K562 (cell line): ENCODE measurements around the gene NT5DC1. TPM values are rescaled to one million over a fixed set of nuclear protein-coding genes. Genes with fewer than 3 reads are reported as not detected.

Experiments used
- ESRRA ChIP-seq: fragments of 450-650 bp; IDR thresholded peaks from 2 replicates; pipeline ENCODE4 v1.6.1; 2014; ENCODE audit warnings: low read depth, mild to moderate bottlenecking, moderate library complexity, borderline replicate concordance
- NEUROD1 ChIP-seq: fragments of 150-350 bp; IDR thresholded peaks from 2 replicates; pipeline ENCODE4 v1.6.1; 2014; ENCODE audit warnings: borderline replicate concordance, low read length, low read depth; ENCODE audit not compliant: partially characterized antibody
- PCBP2 ChIP-seq: fragments of 200-400 bp; formaldehyde crosslinking; IDR thresholded peaks from 2 replicates; pipeline ENCODE4 v1.6.1; 2018; ENCODE audit warnings: low read length, low read depth, mild to moderate bottlenecking, moderate library complexity; ENCODE audit not compliant: poor library complexity, severe bottlenecking
- PPARD ChIP-seq: fragments of 250-450 bp; sonication (Bioruptor Pico); IDR thresholded peaks from 2 replicates; pipeline ENCODE4 v1.8.0; 2022; ENCODE audit warnings: inconsistent platforms, mild to moderate bottlenecking, moderate library complexity
- polyA plus RNA-seq, 8 experiments: library from polyadenylated mRNA; depleted of rRNA in 4 of 8; stranded (reverse) in 5 of 8; unstranded in 3 of 8; fragments of >200 nt; fragmentation: Nextera tagmentation in 2 of 8; fragmentation: Illumina TruSeq in 1 of 8; extraction: Ambion mirVana in 2 of 8; extraction: Trizol in 1 of 8; gene quantifications; 2 replicates each; pipeline versions ENCODE4 v1.2.1 to v1.2.3, GENCODE V29; 2011 to 2014; ENCODE audit warnings: inconsistent platforms in 1 of 8, missing spikeins in 1 of 8
- total RNA-seq, 7 experiments: library from RNA; depleted of rRNA in 6 of 7; stranded (reverse); fragments of >200 nt in 6 of 7; fragmentation: Illumina TruSeq in 2 of 7; extraction: Trizol in 2 of 7; gene quantifications; 2 replicates each; pipeline versions ENCODE4 v1.2.1 to v1.2.3, GENCODE V29; 2011 to 2021; ENCODE audit warnings: low replicate concordance in 1 of 7
- TF ChIP-seq, protein P1 (sequence below): sonication (generic); formaldehyde crosslinking; IDR thresholded peaks from 2 replicates; pipeline ENCODE4 v1.8.0; 2022; ENCODE audit warnings: mild to moderate bottlenecking, missing genetic modification reagents
- TF ChIP-seq, protein P2 (sequence below): fragments of 450-650 bp; IDR thresholded peaks from 2 replicates; pipeline ENCODE4 v1.6.1; 2016; ENCODE audit warnings: mild to moderate bottlenecking, moderate library complexity

NT5DC1 gene
- total and polyA plus RNA-seq, 9 of the 15 experiments (the other 6 are each of a cell fraction or from before 2014, with no cell fraction given) = 4.9 to 28.5 (median 16.3) TPM

DNA sequence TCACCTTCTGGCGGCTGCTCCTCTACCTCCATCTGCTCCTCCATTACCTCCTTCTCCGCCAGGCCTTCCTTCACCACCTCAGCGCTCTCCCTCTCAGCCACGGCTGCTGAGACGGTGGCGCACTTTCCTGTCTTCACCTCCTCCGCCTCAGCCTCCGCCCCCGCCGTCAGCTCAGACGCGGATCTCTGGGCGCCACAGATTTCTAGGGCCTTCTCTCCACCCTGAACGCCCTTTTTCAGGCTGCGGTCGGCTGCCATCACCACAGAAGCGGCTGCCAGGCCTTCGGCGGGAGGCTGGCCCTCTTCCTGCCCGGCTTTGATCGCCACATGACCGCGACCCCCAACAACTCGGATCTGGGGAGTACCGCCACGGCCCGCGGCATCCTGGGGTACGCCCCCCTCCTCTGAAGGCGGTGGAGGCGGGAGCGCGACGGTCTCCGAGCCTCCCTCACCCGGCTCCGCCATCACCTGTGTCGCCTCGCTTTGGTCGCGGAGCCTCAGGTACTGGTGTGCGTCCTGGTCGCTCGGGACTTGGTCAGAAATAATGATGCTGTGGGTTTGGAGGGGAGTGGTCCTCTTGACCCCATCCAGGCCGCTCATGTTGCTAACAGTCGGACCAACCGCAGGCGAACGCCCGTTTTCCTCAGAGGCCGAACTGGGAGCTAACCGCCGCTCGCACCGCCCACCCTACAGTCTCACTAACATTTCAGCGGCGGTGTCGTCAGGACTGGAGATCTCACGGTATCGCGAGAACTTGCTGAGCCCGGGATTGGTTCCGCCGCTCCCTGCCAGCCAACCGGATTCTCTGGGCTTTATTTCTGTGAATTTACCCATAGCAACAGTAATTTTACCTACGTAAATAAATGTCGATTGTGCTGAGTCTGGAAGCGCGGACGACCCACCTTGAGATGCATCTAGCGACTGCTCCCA lies 178.8 kb downstream of the NT5DC1 start, which contains the start of gene TSPYL1 (continued):
- TF ChIP-seq, protein P1, sequence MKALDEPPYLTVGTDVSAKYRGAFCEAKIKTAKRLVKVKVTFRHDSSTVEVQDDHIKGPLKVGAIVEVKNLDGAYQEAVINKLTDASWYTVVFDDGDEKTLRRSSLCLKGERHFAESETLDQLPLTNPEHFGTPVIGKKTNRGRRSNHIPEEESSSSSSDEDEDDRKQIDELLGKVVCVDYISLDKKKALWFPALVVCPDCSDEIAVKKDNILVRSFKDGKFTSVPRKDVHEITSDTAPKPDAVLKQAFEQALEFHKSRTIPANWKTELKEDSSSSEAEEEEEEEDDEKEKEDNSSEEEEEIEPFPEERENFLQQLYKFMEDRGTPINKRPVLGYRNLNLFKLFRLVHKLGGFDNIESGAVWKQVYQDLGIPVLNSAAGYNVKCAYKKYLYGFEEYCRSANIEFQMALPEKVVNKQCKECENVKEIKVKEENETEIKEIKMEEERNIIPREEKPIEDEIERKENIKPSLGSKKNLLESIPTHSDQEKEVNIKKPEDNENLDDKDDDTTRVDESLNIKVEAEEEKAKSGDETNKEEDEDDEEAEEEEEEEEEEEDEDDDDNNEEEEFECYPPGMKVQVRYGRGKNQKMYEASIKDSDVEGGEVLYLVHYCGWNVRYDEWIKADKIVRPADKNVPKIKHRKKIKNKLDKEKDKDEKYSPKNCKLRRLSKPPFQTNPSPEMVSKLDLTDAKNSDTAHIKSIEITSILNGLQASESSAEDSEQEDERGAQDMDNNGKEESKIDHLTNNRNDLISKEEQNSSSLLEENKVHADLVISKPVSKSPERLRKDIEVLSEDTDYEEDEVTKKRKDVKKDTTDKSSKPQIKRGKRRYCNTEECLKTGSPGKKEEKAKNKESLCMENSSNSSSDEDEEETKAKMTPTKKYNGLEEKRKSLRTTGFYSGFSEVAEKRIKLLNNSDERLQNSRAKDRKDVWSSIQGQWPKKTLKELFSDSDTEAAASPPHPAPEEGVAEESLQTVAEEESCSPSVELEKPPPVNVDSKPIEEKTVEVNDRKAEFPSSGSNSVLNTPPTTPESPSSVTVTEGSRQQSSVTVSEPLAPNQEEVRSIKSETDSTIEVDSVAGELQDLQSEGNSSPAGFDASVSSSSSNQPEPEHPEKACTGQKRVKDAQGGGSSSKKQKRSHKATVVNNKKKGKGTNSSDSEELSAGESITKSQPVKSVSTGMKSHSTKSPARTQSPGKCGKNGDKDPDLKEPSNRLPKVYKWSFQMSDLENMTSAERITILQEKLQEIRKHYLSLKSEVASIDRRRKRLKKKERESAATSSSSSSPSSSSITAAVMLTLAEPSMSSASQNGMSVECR = peak; percentile 88
- no peak for TF ChIP-seq PPARD (CRISPR knock-in tag)
- TF ChIP-seq, protein P2, sequence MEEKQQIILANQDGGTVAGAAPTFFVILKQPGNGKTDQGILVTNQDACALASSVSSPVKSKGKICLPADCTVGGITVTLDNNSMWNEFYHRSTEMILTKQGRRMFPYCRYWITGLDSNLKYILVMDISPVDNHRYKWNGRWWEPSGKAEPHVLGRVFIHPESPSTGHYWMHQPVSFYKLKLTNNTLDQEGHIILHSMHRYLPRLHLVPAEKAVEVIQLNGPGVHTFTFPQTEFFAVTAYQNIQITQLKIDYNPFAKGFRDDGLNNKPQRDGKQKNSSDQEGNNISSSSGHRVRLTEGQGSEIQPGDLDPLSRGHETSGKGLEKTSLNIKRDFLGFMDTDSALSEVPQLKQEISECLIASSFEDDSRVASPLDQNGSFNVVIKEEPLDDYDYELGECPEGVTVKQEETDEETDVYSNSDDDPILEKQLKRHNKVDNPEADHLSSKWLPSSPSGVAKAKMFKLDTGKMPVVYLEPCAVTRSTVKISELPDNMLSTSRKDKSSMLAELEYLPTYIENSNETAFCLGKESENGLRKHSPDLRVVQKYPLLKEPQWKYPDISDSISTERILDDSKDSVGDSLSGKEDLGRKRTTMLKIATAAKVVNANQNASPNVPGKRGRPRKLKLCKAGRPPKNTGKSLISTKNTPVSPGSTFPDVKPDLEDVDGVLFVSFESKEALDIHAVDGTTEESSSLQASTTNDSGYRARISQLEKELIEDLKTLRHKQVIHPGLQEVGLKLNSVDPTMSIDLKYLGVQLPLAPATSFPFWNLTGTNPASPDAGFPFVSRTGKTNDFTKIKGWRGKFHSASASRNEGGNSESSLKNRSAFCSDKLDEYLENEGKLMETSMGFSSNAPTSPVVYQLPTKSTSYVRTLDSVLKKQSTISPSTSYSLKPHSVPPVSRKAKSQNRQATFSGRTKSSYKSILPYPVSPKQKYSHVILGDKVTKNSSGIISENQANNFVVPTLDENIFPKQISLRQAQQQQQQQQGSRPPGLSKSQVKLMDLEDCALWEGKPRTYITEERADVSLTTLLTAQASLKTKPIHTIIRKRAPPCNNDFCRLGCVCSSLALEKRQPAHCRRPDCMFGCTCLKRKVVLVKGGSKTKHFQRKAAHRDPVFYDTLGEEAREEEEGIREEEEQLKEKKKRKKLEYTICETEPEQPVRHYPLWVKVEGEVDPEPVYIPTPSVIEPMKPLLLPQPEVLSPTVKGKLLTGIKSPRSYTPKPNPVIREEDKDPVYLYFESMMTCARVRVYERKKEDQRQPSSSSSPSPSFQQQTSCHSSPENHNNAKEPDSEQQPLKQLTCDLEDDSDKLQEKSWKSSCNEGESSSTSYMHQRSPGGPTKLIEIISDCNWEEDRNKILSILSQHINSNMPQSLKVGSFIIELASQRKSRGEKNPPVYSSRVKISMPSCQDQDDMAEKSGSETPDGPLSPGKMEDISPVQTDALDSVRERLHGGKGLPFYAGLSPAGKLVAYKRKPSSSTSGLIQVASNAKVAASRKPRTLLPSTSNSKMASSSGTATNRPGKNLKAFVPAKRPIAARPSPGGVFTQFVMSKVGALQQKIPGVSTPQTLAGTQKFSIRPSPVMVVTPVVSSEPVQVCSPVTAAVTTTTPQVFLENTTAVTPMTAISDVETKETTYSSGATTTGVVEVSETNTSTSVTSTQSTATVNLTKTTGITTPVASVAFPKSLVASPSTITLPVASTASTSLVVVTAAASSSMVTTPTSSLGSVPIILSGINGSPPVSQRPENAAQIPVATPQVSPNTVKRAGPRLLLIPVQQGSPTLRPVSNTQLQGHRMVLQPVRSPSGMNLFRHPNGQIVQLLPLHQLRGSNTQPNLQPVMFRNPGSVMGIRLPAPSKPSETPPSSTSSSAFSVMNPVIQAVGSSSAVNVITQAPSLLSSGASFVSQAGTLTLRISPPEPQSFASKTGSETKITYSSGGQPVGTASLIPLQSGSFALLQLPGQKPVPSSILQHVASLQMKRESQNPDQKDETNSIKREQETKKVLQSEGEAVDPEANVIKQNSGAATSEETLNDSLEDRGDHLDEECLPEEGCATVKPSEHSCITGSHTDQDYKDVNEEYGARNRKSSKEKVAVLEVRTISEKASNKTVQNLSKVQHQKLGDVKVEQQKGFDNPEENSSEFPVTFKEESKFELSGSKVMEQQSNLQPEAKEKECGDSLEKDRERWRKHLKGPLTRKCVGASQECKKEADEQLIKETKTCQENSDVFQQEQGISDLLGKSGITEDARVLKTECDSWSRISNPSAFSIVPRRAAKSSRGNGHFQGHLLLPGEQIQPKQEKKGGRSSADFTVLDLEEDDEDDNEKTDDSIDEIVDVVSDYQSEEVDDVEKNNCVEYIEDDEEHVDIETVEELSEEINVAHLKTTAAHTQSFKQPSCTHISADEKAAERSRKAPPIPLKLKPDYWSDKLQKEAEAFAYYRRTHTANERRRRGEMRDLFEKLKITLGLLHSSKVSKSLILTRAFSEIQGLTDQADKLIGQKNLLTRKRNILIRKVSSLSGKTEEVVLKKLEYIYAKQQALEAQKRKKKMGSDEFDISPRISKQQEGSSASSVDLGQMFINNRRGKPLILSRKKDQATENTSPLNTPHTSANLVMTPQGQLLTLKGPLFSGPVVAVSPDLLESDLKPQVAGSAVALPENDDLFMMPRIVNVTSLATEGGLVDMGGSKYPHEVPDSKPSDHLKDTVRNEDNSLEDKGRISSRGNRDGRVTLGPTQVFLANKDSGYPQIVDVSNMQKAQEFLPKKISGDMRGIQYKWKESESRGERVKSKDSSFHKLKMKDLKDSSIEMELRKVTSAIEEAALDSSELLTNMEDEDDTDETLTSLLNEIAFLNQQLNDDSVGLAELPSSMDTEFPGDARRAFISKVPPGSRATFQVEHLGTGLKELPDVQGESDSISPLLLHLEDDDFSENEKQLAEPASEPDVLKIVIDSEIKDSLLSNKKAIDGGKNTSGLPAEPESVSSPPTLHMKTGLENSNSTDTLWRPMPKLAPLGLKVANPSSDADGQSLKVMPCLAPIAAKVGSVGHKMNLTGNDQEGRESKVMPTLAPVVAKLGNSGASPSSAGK = 0 out of 2 replicates have a peak, but pooled peaks have one; percentile 49
- TF ChIP-seq ESRRA = peak; percentile 44; the same call in 1 of the 2 replicates
- TF ChIP-seq NEUROD1 = peak; percentile 57
- no peak for TF ChIP-seq PCBP2
